ENCODE results near the gene SGK1.

- TF ChIP-seq CTCF (optimal IDR thresholded peaks at IDR 0.05 in 1 of 3, IDR thresholded peaks at IDR 0.05 in 1 of 3, conservative IDR thresholded peaks at IDR 0.05 in 1 of 3; ENCODE audit: extremely low read depth in 1 of 3, insufficient read depth in 2 of 3, low read length in 3 of 3) (no peak), EZH2 (IDR thresholded peaks at IDR 0.05; ENCODE audit: low read length) (no peak)
These were observed 78.7 kb downstream of the SGK1 start for GRCh38 chr6:134238960-134239795.

All from keratinocyte (primary cell).